HEK293 (cell line): ENCODE results near the gene NREP.

Source experiments
- CTCF ChIA-PET: fragments of 350-600 bp; formaldehyde crosslinking; extraction: SDS; loops from one replicate; lab custom pipeline; 2021; ENCODE audit warnings: antibody characterized with exemption; lab: Yijun Ruan, JAX
- POLR2A ChIA-PET: fragments of 300-600 bp; formaldehyde crosslinking; extraction: SDS; loops from one replicate; lab custom pipeline; 2020; ENCODE audit warnings: antibody characterized with exemption, inconsistent platforms; lab: Yijun Ruan, JAX
- H3K27ac ChIP-seq: fragments of 200-500 bp; sonication (Bioruptor generic); 2 replicates; pipeline ENCODE4 v1.5.1; 2014; ENCODE audit warnings: low read depth, low read length, control low read depth, inconsistent platforms; ENCODE audit errors: extremely low read depth
- H3K36me3 ChIP-seq, 2 experiments: fragments of 200-500 bp in 1 of 2; sonication (Bioruptor generic) in 1 of 2; 1 replicate in 1 of 2; 2 replicates in 1 of 2; pipeline ENCODE4 v1.5.1; 2014 to 2017; ENCODE audit warnings: inconsistent platforms in 2 of 2, low read length in 2 of 2; ENCODE audit not compliant: control insufficient read depth in 2 of 2, insufficient read depth in 1 of 2
- H3K4me1 ChIP-seq: fragments of 200-500 bp; sonication (Bioruptor generic); 2 replicates; pipeline ENCODE4 v1.5.1; 2014; ENCODE audit warnings: mild to moderate bottlenecking, low read length, inconsistent platforms; ENCODE audit not compliant: control insufficient read depth, insufficient read depth
- H3K4me3 ChIP-seq: 2 replicates; pipeline ENCODE4 v1.5.1; 2011; ENCODE audit warnings: low read depth, mild to moderate bottlenecking, control low read depth, low read length, moderate library complexity
- H3K9me3 ChIP-seq: fragments of 200-500 bp; sonication (Bioruptor generic); 2 replicates; pipeline ENCODE4 v1.5.1; 2014; ENCODE audit warnings: low read depth, low read length, inconsistent platforms; ENCODE audit not compliant: control insufficient read depth, insufficient read depth
- KLF10 ChIP-seq: fragments of 450-650 bp; IDR thresholded peaks from 2 replicates; pipeline ENCODE4 v1.5.1; 2018; ENCODE audit warnings: missing biosample characterization, mild to moderate bottlenecking, missing genetic modification characterization
- MEIS1 ChIP-seq: sonication (generic); formaldehyde crosslinking; IDR thresholded peaks from 2 replicates; pipeline ENCODE4 v1.8.1; 2022; ENCODE audit warnings: missing genetic modification reagents, mild to moderate bottlenecking, borderline replicate concordance
- PRDM1 ChIP-seq: fragments of 450-650 bp; formaldehyde crosslinking; IDR thresholded peaks from 2 replicates; pipeline ENCODE4; 2016; ENCODE audit warnings: missing biosample characterization, missing genetic modification characterization
- PRDM6 ChIP-seq: fragments of 450-650 bp; formaldehyde crosslinking; IDR thresholded peaks from 2 replicates; pipeline ENCODE4 v1.5.1; 2017; ENCODE audit warnings: missing biosample characterization, missing genetic modification characterization
- SCRT2 ChIP-seq: fragments of 450-650 bp; formaldehyde crosslinking; IDR thresholded peaks from 2 replicates; pipeline ENCODE4 v1.5.1; 2016; ENCODE audit warnings: missing biosample characterization, missing genetic modification characterization
- TCF7L2 ChIP-seq: IDR thresholded peaks from 2 replicates; pipeline ENCODE4 v1.6.1; 2011; ENCODE audit warnings: low read depth, mild to moderate bottlenecking, inconsistent platforms, low read length, moderate library complexity, borderline replicate concordance
- ZNF311 ChIP-seq: fragments of 450-650 bp; formaldehyde crosslinking; IDR thresholded peaks from 2 replicates; pipeline ENCODE4 v1.5.1; 2017; ENCODE audit warnings: missing biosample characterization, missing genetic modification characterization, borderline replicate concordance
- ZNF398 ChIP-seq: fragments of 450-650 bp; formaldehyde crosslinking; IDR thresholded peaks from 2 replicates; pipeline ENCODE4 v1.5.1; 2017; ENCODE audit warnings: missing biosample characterization, missing genetic modification characterization
- ZNF423 ChIP-seq: fragments of 450-650 bp; formaldehyde crosslinking; IDR thresholded peaks from 2 replicates; pipeline ENCODE4 v1.5.1; 2016; ENCODE audit warnings: missing biosample characterization, missing genetic modification characterization
- ZNF510 ChIP-seq: fragments of 450-650 bp; formaldehyde crosslinking; IDR thresholded peaks from 2 replicates; pipeline ENCODE4 v1.5.1; 2018; ENCODE audit warnings: mild to moderate bottlenecking, missing genetic modification characterization, missing biosample characterization; ENCODE audit not compliant: insufficient replicate concordance
- ZNF518A ChIP-seq: fragments of 450-650 bp; formaldehyde crosslinking; conservative IDR thresholded peaks from 2 replicates; pipeline ENCODE4 v1.5.1; 2016; ENCODE audit warnings: low read depth, missing biosample characterization, missing genetic modification characterization
- ZNF558 ChIP-seq: fragments of 450-650 bp; formaldehyde crosslinking; IDR thresholded peaks from 2 replicates; pipeline ENCODE4 v1.5.1; 2016; ENCODE audit warnings: missing biosample characterization, missing genetic modification characterization
- ZNF707 ChIP-seq: fragments of 450-650 bp; formaldehyde crosslinking; IDR thresholded peaks from 2 replicates; pipeline ENCODE4 v1.5.1; 2016; ENCODE audit warnings: missing biosample characterization, missing genetic modification characterization
- ZSCAN4 ChIP-seq: fragments of 450-650 bp; formaldehyde crosslinking; IDR thresholded peaks from 2 replicates; pipeline ENCODE4 v1.5.1; 2017; ENCODE audit warnings: missing biosample characterization, missing genetic modification characterization
- ZSCAN5A ChIP-seq: fragments of 450-650 bp; formaldehyde crosslinking; IDR thresholded peaks from 2 replicates; pipeline ENCODE4 v1.5.1; 2016; ENCODE audit warnings: missing biosample characterization, missing genetic modification characterization
- TF ChIP-seq, protein P1 (sequence below): IDR thresholded peaks from 2 replicates; pipeline ENCODE4 v1.6.1; 2011; ENCODE audit warnings: mild to moderate bottlenecking, low read depth, low read length, borderline replicate concordance
- TF ChIP-seq, protein P2 (sequence below): fragments of 450-650 bp; formaldehyde crosslinking; IDR thresholded peaks from 2 replicates; pipeline ENCODE4 v1.5.1; 2016; ENCODE audit warnings: missing biosample characterization, missing genetic modification characterization, borderline replicate concordance
- TF ChIP-seq, protein P3 (sequence below): sonication (generic); formaldehyde crosslinking; IDR thresholded peaks from 2 replicates; pipeline ENCODE4 v1.8.1; 2022; ENCODE audit warnings: mild to moderate bottlenecking, moderate library complexity, missing genetic modification reagents

The NREP gene

DNA sequence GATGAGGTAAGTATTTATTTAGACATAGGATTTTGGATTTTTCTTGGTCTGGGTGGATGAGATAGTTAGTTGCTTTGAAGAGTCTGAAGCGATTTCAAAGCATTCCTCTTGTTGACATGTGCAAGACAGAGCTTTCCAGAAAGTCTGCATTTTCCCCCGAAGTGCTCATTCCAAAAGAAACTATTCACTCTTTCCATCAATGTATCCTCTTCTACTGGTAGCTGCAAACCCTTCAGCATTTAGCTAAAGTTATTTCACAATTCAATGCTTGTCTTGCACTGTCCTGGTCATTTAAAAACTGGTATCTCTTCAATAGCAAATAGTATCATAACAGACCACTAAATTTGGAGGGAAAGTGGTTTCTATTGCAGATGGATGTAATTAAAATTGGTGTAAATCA is 13.0 kb downstream of the NREP start (continued):
- TF ChIP-seq, protein P1, sequence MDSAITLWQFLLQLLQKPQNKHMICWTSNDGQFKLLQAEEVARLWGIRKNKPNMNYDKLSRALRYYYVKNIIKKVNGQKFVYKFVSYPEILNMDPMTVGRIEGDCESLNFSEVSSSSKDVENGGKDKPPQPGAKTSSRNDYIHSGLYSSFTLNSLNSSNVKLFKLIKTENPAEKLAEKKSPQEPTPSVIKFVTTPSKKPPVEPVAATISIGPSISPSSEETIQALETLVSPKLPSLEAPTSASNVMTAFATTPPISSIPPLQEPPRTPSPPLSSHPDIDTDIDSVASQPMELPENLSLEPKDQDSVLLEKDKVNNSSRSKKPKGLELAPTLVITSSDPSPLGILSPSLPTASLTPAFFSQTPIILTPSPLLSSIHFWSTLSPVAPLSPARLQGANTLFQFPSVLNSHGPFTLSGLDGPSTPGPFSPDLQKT = no peak
- TF ChIP-seq ZNF558 (tag by site-specific recombination) (no peak), ZNF707 (no peak), ZSCAN4 (tag by site-specific recombination) (no peak), KLF10 (tag by site-specific recombination) (no peak), ZNF510 (tag by site-specific recombination) (no peak), PRDM6 (tag by site-specific recombination) (no peak), MEIS1 (CRISPR knock-in tag) (no peak)

DNA sequence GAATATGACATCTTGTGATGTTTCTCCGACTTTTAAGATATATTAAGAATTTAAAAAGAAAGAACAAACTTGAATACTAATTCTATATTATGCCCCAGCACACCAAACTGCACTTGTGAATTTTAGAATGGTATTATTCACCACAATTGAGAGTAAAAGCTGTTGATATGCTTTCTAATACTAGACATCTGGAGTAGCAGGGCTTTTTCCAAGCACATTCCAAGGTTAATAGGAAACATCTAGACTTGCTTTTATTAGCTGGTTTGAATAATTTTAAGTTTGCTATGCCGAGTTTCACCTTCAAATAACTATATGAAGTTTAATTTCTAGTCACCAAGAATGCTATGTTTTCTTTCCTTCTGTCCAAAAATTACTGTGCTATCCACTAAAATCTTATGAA is 13.5 kb downstream of the NREP start:
- H3K4me3 ChIP-seq = no peak overlapping the region
- no peaks in the 10 kb centered on the region for H3K36me3 ChIP-seq
- no peak for TF ChIP-seq TCF7L2
- no peak for TF ChIP-seq ZNF398 (tag by site-specific recombination)
- no peak for TF ChIP-seq ZNF423
- TF ChIP-seq, protein P2, sequence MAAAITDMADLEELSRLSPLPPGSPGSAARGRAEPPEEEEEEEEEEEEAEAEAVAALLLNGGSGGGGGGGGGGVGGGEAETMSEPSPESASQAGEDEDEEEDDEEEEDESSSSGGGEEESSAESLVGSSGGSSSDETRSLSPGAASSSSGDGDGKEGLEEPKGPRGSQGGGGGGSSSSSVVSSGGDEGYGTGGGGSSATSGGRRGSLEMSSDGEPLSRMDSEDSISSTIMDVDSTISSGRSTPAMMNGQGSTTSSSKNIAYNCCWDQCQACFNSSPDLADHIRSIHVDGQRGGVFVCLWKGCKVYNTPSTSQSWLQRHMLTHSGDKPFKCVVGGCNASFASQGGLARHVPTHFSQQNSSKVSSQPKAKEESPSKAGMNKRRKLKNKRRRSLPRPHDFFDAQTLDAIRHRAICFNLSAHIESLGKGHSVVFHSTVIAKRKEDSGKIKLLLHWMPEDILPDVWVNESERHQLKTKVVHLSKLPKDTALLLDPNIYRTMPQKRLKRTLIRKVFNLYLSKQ (tag by site-specific recombination) = no peak
- no peak for TF ChIP-seq ZSCAN5A (tag by site-specific recombination)
- no peak for TF ChIP-seq SCRT2
- TF ChIP-seq, protein P3, sequence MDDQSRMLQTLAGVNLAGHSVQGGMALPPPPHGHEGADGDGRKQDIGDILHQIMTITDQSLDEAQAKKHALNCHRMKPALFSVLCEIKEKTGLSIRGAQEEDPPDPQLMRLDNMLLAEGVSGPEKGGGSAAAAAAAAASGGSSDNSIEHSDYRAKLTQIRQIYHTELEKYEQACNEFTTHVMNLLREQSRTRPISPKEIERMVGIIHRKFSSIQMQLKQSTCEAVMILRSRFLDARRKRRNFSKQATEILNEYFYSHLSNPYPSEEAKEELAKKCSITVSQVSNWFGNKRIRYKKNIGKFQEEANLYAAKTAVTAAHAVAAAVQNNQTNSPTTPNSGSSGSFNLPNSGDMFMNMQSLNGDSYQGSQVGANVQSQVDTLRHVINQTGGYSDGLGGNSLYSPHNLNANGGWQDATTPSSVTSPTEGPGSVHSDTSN (CRISPR knock-in tag) = no peak
- no peak for TF ChIP-seq KLF10 (tag by site-specific recombination)
- TF ChIP-seq ZNF311 (tag by site-specific recombination) = no peak
- no peak for TF ChIP-seq ZNF518A (tag by site-specific recombination)
- no peak for TF ChIP-seq PRDM6 (tag by site-specific recombination)
- no peak for TF ChIP-seq PRDM1 (tag by site-specific recombination)
- H3K4me1 ChIP-seq = 0 out of 2 replicates have a peak, but pooled peaks cover 2% of the 10 kb centered on the region
- POLR2A ChIA-PET = no interaction called here
- H3K9me3 ChIP-seq = no peaks in the 10 kb centered on the region
- H3K27ac ChIP-seq = no peak overlapping the region
- CTCF ChIA-PET = interaction anchor here (0.9 kb wide), 1 partner anchor 193 kb away, joined by 3 read pairs; no protein-coding TSS in a partner anchor
